HCT116 (cell line): ENCODE data around the gene TEAD1. TPM values are rescaled to one million over a fixed set of nuclear protein-coding genes. Genes with fewer than 3 reads are reported as not detected.

ENCODE experiments used
- ATAC-seq: fragments of 200-7000 bp; cut with Tn5 transposase; 2 replicates; pipeline ENCODE4 v1.9.1; 2020; ENCODE audit warnings: mild to moderate bottlenecking, moderate library complexity
- BruUV-seq: library from RNA; stranded (reverse); fragments of 400-500 nt; replicated peaks from 2 replicates; lab custom pipeline; 2021; lab: Mats Ljungman, UMichigan
- CTCF ChIA-PET: fragments of 300-600 bp; sonication (Branson Sonifier 250); formaldehyde crosslinking; loops from one replicate; lab custom pipeline; 2021; ENCODE audit warnings: antibody characterized with exemption; lab: Charles Lee
- POLR2A ChIA-PET: fragments of 300-600, 350-600 bp; sonication (Branson Sonifier 250); formaldehyde crosslinking; loops from one replicate; lab custom pipeline; 2021; ENCODE audit warnings: antibody characterized with exemption; lab: Charles Lee
- RAD21 ChIA-PET, 2 experiments: fragments of 300-600 bp; sonication (Branson Sonifier 250); formaldehyde crosslinking; loops; one replicate each; lab custom pipeline; 2023; ENCODE audit warnings: low total read pairs in 2 of 2; ENCODE audit not compliant: uncharacterized antibody in 2 of 2, unreplicated experiment in 2 of 2, low non-redundant PET in 1 of 2; lab: Charles Lee
- DNase-seq: peaks from one replicate; pipeline ENCODE4 v3.0.0-alpha.2; 2010; ENCODE audit warnings: low read depth, low spot score
- H2AFZ ChIP-seq: fragments of 200-600 bp; shearing (Covaris generic), sonication (generic); 2 replicates; pipeline ENCODE4 v1.6.1; 2017; ENCODE audit warnings: low read depth, mixed run types, mixed read lengths, antibody characterized with exemption, low read length; ENCODE audit not compliant: poor library complexity, severe bottlenecking
- H3K27ac ChIP-seq: 2 replicates; pipeline ENCODE4 v1.5.1; 2012; ENCODE audit warnings: low read depth, low read length
- H3K27me3 ChIP-seq: fragments of 200-600 bp; sonication (generic); 2 replicates; pipeline ENCODE4 v1.6.1; 2016; ENCODE audit warnings: mixed run types, low read length, mixed read lengths; ENCODE audit not compliant: insufficient read depth
- H3K36me3 ChIP-seq, 2 experiments: fragments of 200-500 bp in 1 of 2; fragments of 200-600 bp in 1 of 2; sonication (Bioruptor generic) in 1 of 2; sonication (generic) in 1 of 2; 2 replicates each; pipeline versions ENCODE4 v1.5.1 to v1.6.1; 2014 to 2016; ENCODE audit warnings: low read length in 2 of 2, inconsistent platforms in 1 of 2, mixed read lengths in 1 of 2, mixed run types in 1 of 2; ENCODE audit not compliant: insufficient read depth in 2 of 2, control insufficient read depth in 1 of 2
- H3K4me1 ChIP-seq, 2 experiments: fragments of 200-600 bp in 1 of 2; sonication (generic) in 1 of 2; 2 replicates each; pipeline versions ENCODE4 v1.5.1 to v1.6.1; 2012 to 2017; ENCODE audit warnings: low read length in 2 of 2, inconsistent platforms in 1 of 2, mild to moderate bottlenecking in 1 of 2, mixed read lengths in 1 of 2, mixed run types in 1 of 2, moderate library complexity in 1 of 2; ENCODE audit not compliant: insufficient read depth in 2 of 2, control insufficient read depth in 1 of 2
- H3K4me2 ChIP-seq: fragments of 200-600 bp; sonication (generic); 2 replicates; pipeline ENCODE4 v1.6.1; 2017; ENCODE audit warnings: mixed run types, low read length, mixed read lengths
- H3K4me3 ChIP-seq, 2 experiments: fragments of 200-600 bp in 1 of 2; sonication (generic) in 1 of 2; replicated peaks in 1 of 2; 2 replicates each; pipeline ENCODE4 v1.5.1; 2011 to 2016; ENCODE audit warnings: low read length in 2 of 2, control low read depth in 1 of 2, low read depth in 1 of 2, mild to moderate bottlenecking in 1 of 2, mixed read lengths in 1 of 2, mixed run types in 1 of 2
- H3K79me2 ChIP-seq: fragments of 200-600 bp; sonication (generic); 2 replicates; pipeline ENCODE4 v1.6.1; 2017; ENCODE audit warnings: mild to moderate bottlenecking, mixed run types, low read length, moderate library complexity, mixed read lengths; ENCODE audit not compliant: insufficient read depth
- H3K9ac ChIP-seq: fragments of 200-600 bp; sonication (generic); 2 replicates; pipeline ENCODE4 v1.6.1; 2016; ENCODE audit warnings: low read length, mixed read lengths
- H3K9me2 ChIP-seq: fragments of 200-600 bp; sonication (generic), shearing (Covaris generic); 2 replicates; pipeline ENCODE4 v1.6.1; 2017; ENCODE audit warnings: mixed run types, mild to moderate bottlenecking, moderate library complexity; ENCODE audit not compliant: insufficient read depth
- H3K9me3 ChIP-seq, 2 experiments: fragments of 200-500 bp in 1 of 2; fragments of 200-600 bp in 1 of 2; sonication (Bioruptor generic) in 1 of 2; sonication (generic) in 1 of 2; 2 replicates each; pipeline ENCODE4 v1.6.1; 2014 to 2017; ENCODE audit warnings: low read length in 2 of 2, mixed read lengths in 2 of 2, inconsistent platforms in 1 of 2, low read depth in 1 of 2, mild to moderate bottlenecking in 1 of 2, mixed run types in 1 of 2, moderate library complexity in 1 of 2; ENCODE audit not compliant: control insufficient read depth in 1 of 2, insufficient read depth in 1 of 2
- H4K20me1 ChIP-seq: fragments of 200-600 bp; sonication (generic), shearing (Covaris generic); 2 replicates; pipeline ENCODE4 v1.6.1; 2017; ENCODE audit warnings: mixed run types, mild to moderate bottlenecking, moderate library complexity; ENCODE audit not compliant: insufficient read depth
- CBX3 ChIP-seq: IDR thresholded peaks from 2 replicates; pipeline ENCODE4 v1.6.1; 2012; ENCODE audit warnings: low read depth
- CEBPB ChIP-seq: IDR thresholded peaks from 2 replicates; pipeline ENCODE4 v1.6.1; 2012; ENCODE audit warnings: low read depth
- CTCF ChIP-seq, 3 experiments: fragments of 200-600 bp in 1 of 3; sonication (generic) in 1 of 3; IDR thresholded peaks in 2 of 3; conservative IDR thresholded peaks in 1 of 3; 2 replicates each; pipeline ENCODE4 v1.5.1; 2012 to 2017; ENCODE audit warnings: low read depth in 2 of 3, low read length in 2 of 3, antibody characterized with exemption in 1 of 3, borderline replicate concordance in 1 of 3, control low read depth in 1 of 3, mild to moderate bottlenecking in 1 of 3, mixed read lengths in 1 of 3, mixed run types in 1 of 3, moderate library complexity in 1 of 3; ENCODE audit not compliant: insufficient read depth in 1 of 3
- EGR1 ChIP-seq: IDR thresholded peaks from 2 replicates; pipeline ENCODE4 v1.6.1; 2012; ENCODE audit warnings: low read depth
- ELF1 ChIP-seq: IDR thresholded peaks from 2 replicates; pipeline ENCODE4 v1.6.1; 2012; ENCODE audit warnings: low read depth, borderline replicate concordance
- EZH2 ChIP-seq: fragments of 200-600 bp; sonication (generic); IDR thresholded peaks from 2 replicates; pipeline ENCODE4 v1.6.1; 2017; ENCODE audit warnings: antibody characterized with exemption, mixed run types
- EZH2phosphoT487 ChIP-seq: fragments of 200-600 bp; IDR thresholded peaks from 2 replicates; pipeline ENCODE4 v1.6.1; 2018; ENCODE audit warnings: antibody characterized with exemption, borderline replicate concordance
- MAX ChIP-seq: IDR thresholded peaks from 2 replicates; pipeline ENCODE4 v1.6.1; 2012
- POLR2A ChIP-seq: IDR thresholded peaks from 2 replicates; pipeline ENCODE4 v1.7.0; 2011; ENCODE audit warnings: borderline replicate concordance; ENCODE audit not compliant: insufficient read depth, insufficient read length; ENCODE audit errors: extremely low read depth
- RAD21 ChIP-seq: IDR thresholded peaks from 2 replicates; pipeline ENCODE4 v1.6.1; 2012; ENCODE audit warnings: low read depth, mild to moderate bottlenecking
- SIN3A ChIP-seq: IDR thresholded peaks from 2 replicates; pipeline ENCODE4 v1.6.1; 2012; ENCODE audit warnings: low read depth
- SP1 ChIP-seq: IDR thresholded peaks from 2 replicates; pipeline ENCODE4 v1.6.1; 2012; ENCODE audit warnings: low read depth
- ZNF274 ChIP-seq: fragments of 200-500 bp; sonication (Bioruptor generic); IDR thresholded peaks from 2 replicates; pipeline ENCODE4 v1.6.1; 2014; ENCODE audit warnings: mild to moderate bottlenecking, low read depth, low read length, inconsistent platforms
- intact Hi-C: fragments of 100-400 bp; cut with micrococcal nuclease; formaldehyde crosslinking; loops from 2 replicates; pipeline ENCODE4 v1.10.0; 2022
- total RNA-seq: library from RNA; stranded (reverse); gene quantifications from one replicate; pipeline ENCODE4 v1.2.1, GENCODE V29; 2021; ENCODE audit not compliant: unreplicated experiment
- TF ChIP-seq, protein P1 (sequence below): IDR thresholded peaks from 2 replicates; pipeline ENCODE4 v1.6.1; 2012; ENCODE audit warnings: low read depth
- TF ChIP-seq, protein P2 (sequence below): IDR thresholded peaks from 2 replicates; pipeline ENCODE4 v1.6.1; 2012

The TEAD1 gene
- total RNA-seq, 1 experiment from 2014 or later, result 103 TPM

DNA sequence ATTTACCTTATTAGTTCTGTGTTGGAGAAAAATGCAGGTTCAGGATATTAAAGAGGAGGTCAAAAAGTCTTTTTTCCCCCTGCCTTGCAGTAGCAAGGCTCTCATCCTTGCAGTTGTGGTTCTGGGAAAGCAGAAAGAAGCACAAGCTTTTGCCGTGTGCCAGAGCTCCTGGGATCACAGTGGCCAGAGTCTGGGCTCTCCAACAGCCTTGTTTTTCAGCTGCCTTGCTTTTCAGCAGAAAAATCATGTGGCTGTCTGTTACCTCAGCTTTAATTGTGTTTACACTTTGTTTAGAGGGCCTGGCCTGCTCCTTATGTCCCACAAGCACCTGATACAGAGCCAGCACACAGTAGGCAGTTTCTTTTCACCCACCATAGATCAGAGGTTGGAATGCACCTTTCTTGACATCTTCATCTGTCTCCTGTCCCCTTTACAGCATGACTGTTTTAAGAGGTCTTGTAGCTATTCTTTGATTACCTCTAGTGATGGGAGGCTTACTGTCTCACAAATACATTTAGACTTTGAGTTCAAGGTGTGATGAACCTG lies 67.5 kb downstream of the TEAD1 start:
- no peaks in the 10 kb centered on the region for H3K27me3 ChIP-seq
- no peak for ATAC-seq
- H3K4me2 ChIP-seq, result no peak overlapping the region
- H2AFZ ChIP-seq, result no peak overlapping the region
- H4K20me1 ChIP-seq, result no peaks in the 10 kb centered on the region; the same call in 1 of the 2 replicates
- no peak overlapping the region for H3K9ac ChIP-seq
- no peak for TF ChIP-seq CBX3
- no peak for TF ChIP-seq SIN3A
- TF ChIP-seq, protein P1, sequence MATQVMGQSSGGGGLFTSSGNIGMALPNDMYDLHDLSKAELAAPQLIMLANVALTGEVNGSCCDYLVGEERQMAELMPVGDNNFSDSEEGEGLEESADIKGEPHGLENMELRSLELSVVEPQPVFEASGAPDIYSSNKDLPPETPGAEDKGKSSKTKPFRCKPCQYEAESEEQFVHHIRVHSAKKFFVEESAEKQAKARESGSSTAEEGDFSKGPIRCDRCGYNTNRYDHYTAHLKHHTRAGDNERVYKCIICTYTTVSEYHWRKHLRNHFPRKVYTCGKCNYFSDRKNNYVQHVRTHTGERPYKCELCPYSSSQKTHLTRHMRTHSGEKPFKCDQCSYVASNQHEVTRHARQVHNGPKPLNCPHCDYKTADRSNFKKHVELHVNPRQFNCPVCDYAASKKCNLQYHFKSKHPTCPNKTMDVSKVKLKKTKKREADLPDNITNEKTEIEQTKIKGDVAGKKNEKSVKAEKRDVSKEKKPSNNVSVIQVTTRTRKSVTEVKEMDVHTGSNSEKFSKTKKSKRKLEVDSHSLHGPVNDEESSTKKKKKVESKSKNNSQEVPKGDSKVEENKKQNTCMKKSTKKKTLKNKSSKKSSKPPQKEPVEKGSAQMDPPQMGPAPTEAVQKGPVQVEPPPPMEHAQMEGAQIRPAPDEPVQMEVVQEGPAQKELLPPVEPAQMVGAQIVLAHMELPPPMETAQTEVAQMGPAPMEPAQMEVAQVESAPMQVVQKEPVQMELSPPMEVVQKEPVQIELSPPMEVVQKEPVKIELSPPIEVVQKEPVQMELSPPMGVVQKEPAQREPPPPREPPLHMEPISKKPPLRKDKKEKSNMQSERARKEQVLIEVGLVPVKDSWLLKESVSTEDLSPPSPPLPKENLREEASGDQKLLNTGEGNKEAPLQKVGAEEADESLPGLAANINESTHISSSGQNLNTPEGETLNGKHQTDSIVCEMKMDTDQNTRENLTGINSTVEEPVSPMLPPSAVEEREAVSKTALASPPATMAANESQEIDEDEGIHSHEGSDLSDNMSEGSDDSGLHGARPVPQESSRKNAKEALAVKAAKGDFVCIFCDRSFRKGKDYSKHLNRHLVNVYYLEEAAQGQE, result no peak
- TF ChIP-seq CEBPB, result no peak
- TF ChIP-seq CTCF (IDR thresholded peaks at IDR 0.05 in 2 of 3, conservative IDR thresholded peaks at IDR 0.05 in 1 of 3; ENCODE audit: borderline replicate concordance in 1 of 3, insufficient read depth in 1 of 3, low read depth in 2 of 3, low read length in 2 of 3), result no peak
- no peak for TF ChIP-seq ZNF274
- no peak for TF ChIP-seq SP1
- no peak for TF ChIP-seq EZH2
- TF ChIP-seq, protein P2, sequence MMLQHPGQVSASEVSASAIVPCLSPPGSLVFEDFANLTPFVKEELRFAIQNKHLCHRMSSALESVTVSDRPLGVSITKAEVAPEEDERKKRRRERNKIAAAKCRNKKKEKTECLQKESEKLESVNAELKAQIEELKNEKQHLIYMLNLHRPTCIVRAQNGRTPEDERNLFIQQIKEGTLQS, result no peak
- TF ChIP-seq MAX, result no peak
- no peak for TF ChIP-seq ELF1
- TF ChIP-seq EGR1, result no peak
- TF ChIP-seq RAD21, result no peak
- no peak for TF ChIP-seq EZH2phosphoT487
- no peak for TF ChIP-seq POLR2A
- no peaks in the 10 kb centered on the region for H3K9me2 ChIP-seq
- POLR2A ChIA-PET, result no interaction called here
- no peak overlapping the region for H3K4me3 ChIP-seq
- no peaks in the 10 kb centered on the region for H3K36me3 ChIP-seq
- no TSS peak for BruUV-seq
- H3K9me3 ChIP-seq, result no peaks in the 10 kb centered on the region
- no peak overlapping the region for H3K27ac ChIP-seq
- intact Hi-C loops, result no loop called here
- no peak for DNase-seq
- peaks cover 34% of the 10 kb centered on the region in 2 experiments for H3K4me1 ChIP-seq
- RAD21 ChIA-PET, result no interaction called here
- peaks cover 85% of the 10 kb centered on the region for H3K79me2 ChIP-seq
- CTCF ChIA-PET, result interaction anchor here (1.3 kb wide), 1 partner anchor 9 kb away, joined by 4 read pairs; no protein-coding TSS in a partner anchor
